Measurements from ENCODE around the gene CPNE2.
"Not testable (repeated sequence)": the region's sequence is repeated elsewhere in the genome, so short reads cannot be mapped to it uniquely, and the experiment has no call there.

CPNE2 gene

DNA sequence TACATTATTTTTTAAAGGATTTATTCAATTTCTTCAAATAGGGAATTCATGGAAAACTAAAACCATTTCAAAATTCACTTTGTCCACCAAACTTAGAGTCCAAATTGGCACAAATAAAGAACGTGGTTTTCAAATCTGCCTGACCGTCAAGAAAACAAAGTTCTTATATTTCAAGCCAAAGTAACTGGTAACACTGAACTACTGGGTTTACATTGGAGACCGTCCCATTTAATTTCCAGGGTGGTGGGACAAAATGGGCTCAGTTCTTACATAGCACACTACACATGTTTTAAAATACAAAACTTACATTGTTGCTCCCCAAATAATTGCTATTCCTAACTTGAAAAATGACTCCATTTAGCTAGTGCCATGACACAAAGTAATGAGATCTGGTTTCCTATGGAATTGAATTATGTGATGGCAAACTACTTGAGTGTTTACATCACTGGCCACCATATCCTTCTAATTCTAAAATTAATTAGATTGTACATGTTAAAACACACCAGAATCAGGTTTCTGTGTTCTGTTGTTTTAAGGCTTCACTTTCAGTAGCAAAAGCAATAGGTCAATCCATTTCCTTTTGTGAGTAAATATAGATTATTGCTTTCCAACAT lies 86.9 kb downstream of the CPNE2 start:
- DNase-seq: no peak

DNA sequence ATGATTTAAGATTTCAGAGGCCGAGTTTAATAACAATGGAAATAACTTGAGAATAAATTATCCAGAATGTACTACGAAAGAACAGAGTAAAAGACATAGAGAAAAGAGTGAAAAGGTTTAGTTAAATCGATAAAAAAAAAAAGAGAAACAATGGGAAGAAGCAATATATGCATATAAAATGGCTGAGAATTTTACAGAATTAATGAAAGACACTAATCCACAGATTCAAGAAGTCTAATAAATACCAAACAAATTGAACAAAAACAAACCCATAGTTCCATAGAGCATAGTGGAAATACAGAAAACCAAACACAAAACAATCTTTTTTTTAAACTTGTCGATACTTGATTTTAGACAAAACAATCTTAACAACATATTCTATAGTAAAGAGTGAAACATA lies 91.7 kb downstream of the CPNE2 start:
- no peak for DNase-seq

DNA sequence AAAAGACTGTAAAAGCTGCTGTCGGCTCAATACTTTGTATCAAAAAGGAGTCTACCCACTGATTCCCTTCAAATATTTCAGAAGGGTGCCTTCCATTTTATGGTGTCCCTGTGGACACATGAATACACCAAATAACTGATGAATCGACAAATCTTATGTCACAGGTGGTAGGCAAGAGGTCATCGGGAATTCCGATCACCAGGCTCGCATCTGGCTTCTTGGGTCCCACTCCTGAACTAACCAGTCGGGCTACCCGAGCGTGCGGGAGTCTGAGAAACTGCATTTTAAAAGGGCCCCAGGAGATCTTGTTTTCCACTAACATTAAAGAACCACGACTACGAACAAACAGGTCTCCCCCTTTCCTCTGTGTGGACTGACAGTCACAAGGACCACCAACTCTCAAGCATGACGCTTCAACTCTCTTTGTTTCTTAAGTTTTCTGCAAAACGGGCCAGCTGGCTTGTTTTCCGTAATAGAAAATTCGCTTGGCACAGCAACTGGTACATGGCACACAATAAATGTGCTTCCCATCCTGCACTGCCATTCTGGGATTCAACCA lies 92.6 kb downstream of the CPNE2 start:
- no peak for DNase-seq

DNA sequence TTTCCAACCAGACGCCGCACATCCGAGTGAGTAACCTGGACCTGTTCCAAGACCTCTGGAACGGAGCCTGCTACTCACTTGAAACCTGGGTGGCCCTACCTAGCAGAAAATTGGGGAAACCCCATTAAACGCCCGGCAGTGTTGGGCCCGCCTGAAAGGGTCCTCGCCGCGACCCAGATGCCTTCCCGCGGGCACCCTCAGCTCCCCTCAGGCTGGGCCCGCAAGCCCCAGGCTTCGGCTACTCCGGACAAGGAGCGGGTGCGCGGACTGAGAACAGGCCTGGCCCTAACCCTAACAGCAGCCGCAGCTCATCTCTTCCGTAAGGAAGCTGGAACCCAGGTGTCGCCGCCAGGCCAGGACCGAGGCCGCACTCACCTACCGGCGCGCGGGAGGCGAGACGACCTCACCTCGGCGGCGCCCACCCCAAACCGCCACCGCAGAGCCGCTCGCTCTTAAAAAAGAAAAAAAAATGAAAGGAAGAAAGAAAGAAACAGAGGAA lies 93.1 kb downstream of the CPNE2 start:
- no peak for DNase-seq

DNA sequence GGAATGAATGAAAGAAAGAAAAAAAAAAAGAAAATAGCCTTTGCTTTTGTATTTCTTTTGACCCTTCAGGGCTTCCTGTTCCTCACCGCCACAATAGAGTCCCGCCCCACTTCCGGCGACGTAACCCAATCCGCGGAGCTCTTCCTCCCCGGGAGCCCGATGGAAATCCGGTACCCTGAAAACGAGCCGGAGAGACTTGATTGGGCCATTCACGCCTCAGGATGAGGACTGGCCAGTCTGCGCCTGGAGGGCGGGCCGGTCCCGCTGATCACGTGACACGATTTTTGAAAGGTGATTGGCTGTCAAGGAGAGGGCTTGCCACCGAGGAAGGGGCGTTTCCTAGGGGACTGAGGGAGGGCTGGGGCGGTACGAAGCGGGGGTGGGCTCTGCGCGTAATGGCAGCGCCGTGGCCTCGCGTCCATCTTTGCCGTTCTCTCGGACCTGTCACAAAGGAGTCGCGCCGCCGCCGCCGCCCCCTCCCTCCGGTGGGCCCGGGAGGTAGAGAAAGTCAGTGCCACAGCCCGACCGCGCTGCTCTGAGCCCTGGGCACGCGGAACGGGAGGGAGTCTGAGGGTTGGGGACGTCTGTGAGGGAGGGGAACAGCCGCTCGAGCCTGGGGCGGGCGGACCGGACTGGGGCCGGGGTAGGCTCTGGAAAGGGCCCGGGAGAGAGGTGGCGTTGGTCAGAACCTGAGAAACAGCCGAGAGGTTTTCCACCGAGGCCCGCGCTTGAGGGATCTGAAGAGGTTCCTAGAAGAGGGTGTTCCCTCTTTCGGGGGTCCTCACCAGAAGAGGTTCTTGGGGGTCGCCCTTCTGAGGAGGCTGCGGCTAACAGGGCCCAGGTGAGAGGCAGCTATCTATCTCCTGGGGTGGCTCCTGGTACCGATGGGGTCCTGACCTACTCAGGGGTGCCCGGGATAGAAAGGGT lies 93.8 kb downstream of the CPNE2 start, which contains the start of the genes PSME3IP1 and RSPRY1:
PSME3IP1 (minus strand) TSS at position 95 of the 927 bp plus-strand sequence. CDS start 12,185 bp downstream, outside the sequence.
RSPRY1 (plus strand) TSS at position 385 of the 927 bp plus-strand sequence. CDS start 18,330 bp downstream, outside the sequence.
- DNase-seq: peak; percentile 86

DNA sequence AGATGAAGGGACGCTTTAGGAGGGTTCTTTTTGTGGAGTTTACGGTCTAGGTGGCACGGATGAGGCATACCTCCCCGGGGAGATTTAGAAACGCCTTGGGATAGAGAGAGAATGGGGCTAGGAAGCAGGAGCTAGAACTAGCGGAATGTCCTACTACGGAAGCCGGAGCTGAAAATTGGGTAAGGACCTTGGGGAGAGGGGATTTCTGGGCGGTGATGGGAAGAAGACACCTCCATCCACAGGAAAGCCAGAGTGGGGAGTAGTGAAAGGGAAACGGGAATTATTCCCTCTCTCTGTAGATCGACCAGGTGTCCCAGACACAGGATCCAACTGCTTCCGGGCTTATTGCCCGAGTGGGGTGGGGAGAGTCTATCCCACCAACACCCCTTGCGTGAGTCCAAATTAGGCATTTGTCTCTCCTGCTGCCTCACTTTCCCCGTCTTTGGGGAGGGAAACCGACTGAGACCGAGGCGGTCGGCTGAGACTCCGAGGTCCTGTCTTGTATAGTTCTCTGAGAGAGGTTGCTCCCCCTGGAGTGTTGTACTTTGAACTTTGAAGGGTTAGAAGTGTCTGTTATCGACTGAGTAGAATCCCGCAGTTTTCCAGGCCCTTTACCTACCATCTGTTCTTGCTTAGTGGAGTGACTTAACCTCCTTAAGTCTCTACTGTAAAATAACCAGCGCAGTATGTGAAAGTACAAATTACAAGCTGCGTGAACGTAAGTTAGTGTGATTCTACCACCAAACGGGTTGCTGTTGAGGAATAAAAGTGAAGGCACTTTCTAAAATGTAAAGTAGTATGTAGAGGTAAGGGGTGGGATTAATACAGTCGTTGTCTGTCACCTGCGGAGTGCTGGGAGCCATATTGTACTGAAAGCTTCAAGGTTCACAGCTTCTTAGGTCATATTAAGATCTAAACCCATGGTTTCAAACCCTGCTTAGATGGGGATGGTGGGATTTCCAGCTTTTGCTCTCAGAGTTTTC lies 94.8 kb downstream of the CPNE2 start:
- DNase-seq: no peak

DNA sequence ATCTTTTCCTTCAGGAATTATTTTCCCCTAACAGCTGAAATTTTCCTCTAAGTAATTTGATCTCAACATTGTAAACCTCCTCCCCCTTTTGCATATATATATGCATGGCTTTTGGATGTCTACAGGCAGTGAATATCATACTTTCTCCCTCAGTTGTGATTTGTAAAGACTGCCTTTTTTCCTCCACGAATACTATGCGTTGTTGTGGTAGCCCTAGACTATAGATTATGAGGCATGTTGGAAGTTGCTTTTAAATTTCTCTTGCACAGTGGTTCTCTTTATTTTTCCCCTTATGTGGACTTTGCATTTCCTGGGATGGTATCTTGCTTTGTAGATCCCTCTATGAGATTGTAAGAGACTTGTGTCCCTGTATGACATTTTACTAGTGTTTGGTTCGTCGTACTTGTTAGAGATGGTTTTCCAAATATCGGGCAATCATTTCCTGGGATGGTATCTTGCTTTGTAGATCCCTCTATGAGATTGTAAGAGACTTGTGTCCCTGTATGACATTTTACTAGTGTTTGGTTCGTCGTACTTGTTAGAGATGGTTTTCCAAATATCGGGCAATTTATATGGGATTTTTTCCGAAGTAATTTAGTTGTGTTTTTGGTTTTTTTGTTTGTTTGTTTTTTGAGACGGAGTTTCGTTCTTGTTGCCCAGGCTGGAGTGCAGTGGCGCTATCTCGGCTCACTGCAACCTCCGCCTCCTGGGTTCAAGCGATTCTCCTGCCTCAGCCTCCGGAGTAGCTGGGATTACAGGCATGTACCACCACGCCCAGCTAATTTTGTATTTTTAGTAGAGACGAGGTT lies 95.7 kb downstream of the CPNE2 start:
- not testable (repeated sequence) for DNase-seq

DNA sequence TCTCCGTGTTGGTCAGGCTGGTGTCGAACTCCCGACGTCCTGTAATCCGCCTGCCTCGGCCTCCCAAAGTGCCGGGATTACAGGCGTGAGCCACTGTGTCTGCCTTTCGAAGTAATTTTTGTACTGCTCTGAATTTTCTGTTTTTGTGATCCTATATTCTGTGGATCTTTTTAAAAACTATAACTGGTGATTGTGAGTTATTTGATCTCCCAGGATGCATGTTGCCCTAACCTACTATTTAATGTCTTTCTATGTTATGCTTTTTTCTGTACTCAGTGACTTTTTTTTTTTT lies 96.3 kb downstream of the CPNE2 start:
- no peak for DNase-seq

DNA sequence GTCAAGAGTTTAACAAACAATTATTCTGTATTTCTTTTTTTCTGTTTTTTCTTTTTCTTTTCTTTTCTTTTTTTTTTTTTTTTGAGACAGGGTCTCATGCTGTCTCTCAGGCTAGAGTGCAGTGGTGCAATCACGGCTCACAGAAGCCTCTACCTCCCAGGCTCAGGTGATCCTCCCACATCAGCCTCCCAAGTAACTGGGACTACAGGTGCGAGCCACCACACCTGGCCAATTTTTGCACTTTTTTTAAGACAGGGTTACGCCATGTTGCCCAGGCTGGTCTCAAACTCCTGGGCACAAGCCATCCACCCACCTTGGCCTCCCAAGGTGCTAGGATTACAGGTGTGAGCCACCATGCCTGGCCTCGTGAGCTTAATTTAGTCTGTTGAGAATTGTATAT lies 97.1 kb downstream of the CPNE2 start:
- DNase-seq: not testable (repeated sequence)

DNA sequence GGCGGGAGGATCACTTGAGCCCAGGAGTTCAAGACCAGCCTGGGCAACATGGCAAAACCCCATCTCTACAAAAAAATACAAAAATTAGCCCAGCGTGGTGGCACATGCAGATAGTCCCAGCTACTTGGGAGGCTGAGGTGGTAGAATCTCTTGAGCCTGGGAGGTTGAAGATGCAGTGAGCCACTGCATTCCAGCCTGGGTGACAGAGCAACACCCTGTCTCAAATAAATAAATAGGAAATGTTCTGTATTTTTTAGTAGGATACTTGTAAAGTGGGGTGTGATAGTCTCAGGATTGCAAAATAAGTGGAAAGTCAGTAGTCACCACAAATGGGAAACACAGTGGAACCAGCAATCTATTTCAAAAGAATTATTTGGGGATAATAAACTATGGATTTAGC lies 97.8 kb downstream of the CPNE2 start:
- no peak for DNase-seq

DNA sequence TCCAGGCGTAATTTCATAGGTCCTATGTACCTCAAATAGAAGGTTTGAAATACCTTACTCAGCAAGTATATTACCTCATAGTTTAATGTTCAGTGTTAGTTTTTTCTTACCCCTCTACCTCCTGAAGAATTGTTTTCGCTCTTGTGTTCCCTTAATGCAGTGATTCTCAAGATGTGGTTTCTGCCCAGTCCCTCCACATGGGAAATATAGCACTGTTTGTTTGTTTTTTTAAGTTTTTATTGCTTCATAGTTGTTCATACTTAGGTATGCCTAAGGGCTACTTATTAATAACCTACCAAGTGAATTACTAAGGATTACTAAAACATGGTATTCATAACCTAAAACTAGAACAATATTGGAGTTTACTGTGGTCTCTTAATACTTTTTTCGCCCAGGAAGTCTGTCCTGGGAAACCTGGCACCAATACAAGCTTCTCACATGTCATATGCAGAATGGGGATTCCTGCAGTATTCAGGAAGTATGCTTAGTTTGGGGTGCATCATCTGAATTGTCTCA lies 98.7 kb downstream of the CPNE2 start:
- DNase-seq: no peak

DNA sequence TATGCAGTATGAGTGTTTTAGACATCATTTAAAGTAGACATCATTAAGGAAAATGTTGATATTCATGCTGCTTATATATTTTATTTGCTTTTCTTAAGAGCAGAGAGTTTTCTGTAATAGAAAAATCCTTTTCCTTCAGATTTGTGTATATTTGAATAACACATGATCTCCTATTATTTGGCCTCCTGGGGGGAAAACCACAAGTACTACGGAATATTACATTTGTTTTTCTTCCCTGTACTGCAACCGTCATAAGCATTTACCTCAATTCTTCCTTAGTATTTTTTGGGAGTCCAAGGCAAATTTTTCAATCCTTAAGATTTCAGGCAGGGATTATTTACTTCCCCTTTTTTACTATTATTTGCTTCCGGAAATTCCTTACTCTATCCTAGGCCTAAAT lies 99.8 kb downstream of the CPNE2 start:
- DNase-seq: no peak

DNA sequence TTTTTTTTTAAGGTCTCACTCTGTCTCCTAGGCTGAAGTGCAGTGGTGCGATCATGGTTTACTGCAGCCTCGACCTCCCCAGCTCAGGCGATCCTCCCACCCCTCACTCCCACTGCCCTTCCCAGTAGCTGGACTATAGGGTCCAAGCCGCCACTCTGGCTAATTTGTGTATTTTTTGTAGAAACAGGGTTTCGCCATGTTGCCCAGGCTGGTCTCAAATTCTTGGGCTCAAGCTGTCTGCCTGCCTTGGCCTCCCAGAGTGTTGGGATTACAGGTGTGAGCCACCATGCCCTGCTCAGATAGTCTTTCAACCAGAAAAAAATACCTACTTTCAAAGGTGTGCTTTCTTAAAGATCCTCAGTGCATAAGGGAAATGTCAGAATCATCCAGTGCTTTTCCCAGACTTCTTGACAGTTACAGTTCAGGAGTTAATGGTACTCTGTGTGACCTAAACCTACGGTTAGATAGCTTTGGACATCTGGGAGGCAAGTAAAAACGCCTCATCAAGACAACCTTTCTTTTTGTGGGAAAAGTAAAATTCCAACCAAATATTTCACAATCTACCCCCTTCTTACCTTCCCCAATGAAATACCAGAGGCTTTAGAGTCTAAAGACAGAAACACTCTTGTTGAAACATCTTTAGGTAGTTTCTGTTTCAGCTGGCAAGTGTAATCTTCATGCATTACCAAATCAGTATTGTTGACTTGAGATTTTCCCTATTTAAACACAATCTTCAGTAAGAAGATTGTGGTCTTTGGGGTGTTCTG lies 100.5 kb downstream of the CPNE2 start:
- no peak for DNase-seq

DNA sequence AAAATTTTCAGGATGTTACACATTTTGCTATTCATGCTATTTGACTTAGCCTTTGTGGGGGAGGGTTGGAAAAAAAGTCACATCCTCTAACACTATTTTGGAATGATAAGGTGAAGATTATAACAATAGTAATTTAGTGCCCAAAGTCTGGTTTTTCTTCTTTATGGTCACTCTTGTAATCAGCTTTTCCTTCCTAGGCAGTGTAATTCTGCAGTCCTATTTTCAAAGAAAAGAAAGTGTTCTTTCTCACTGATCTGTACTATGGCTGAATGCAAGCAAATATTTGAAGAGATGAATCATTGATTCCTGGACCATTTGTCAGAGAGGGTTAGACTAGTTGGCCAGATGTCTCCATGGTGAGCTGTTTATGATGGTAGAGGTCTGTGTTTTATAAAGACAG lies 102.1 kb downstream of the CPNE2 start:
- no peak for DNase-seq

DNA sequence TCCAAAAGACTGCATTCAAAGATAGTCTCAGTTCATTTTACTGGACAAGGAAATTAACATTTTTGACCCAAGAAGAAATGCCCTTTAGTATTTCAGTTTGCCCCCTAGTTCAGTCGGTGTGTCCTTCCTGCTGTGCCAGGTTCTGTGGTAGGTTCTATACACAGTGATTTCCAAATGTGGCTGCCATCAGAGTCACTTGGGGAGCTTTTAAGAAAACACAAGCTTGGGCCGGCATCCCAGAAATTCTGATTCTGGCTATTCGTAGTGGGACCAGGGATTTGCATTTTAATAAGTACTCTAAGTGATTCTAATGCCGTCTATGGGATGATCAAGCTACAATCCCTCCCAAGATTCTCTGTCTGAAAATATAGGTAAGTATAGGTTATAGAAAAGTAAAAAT lies 103.9 kb downstream of the CPNE2 start:
- DNase-seq: no peak

DNA sequence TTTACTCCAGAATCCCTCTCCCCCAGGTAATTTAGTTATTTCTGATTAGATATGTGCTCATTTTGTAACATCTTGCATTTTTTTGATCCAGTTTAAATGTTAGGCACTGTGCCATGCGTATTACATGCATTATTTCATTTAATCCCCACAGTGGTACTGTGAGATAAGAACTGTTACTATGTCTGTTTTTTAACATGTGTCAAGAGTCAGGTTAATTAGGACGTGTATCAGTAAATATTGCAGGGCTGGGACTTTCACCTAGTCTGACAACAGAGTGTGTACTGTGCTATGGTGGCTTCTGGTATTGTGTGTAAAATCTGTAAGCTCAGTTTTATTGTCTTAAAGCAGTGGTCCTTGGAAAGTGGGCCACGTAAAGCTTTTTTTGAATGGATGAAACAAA lies 104.4 kb downstream of the CPNE2 start:
- DNase-seq: no peak

All from NCI-H187 treated with DMSO at 0.1 percent for 48 hours (cell line).